Stimulated activated CD8-positive, alpha-beta memory T cell treated with anti-CD3 and anti-CD28 coated beads, Interleukin-2, amount 100 ng/mL, for 1 hour (primary cell): ENCODE results near the gene CORO1C.

Experiments
- DNase-seq, 2 donors: peaks; one replicate each; pipeline ENCODE4 v3.0.0-alpha.2; 2020; ENCODE audit warnings: low read depth in 2 of 2

CORO1C gene

GRCh38 chr12:108696111-108696995 lies 35.0 kb downstream of the CORO1C start:
- no peak for DNase-seq

- DNase-seq: no peak
Measured at GRCh38 chr12:108694812-108695278, 36.5 kb downstream of the CORO1C start.

GRCh38 chr12:108693751-108694150 lies 37.6 kb downstream of the CORO1C start:
- no peak for DNase-seq

- no peak for DNase-seq
Measured at GRCh38 chr12:108693186-108693730, 38.1 kb downstream of the CORO1C start.

- DNase-seq: no peak
Measured at GRCh38 chr12:108691998-108692808, 39.1 kb downstream of the CORO1C start.

GRCh38 chr12:108691175-108691997 lies 39.9 kb downstream of the CORO1C start:
- DNase-seq: peak; percentile 34 to 40

GRCh38 chr12:108690542-108691174 lies 40.7 kb downstream of the CORO1C start:
- no peak for DNase-seq

- DNase-seq: no peak
Measured at GRCh38 chr12:108690191-108690518, 41.2 kb downstream of the CORO1C start.

GRCh38 chr12:108689314-108690190 lies 41.8 kb downstream of the CORO1C start:
- DNase-seq: no peak

- DNase-seq: no peak
Measured at GRCh38 chr12:108686780-108687179, 44.5 kb downstream of the CORO1C start.

GRCh38 chr12:108685469-108686260 lies 45.7 kb downstream of the CORO1C start:
- no peak for DNase-seq

- DNase-seq: no peak
Measured at GRCh38 chr12:108683906-108684556, 47.3 kb downstream of the CORO1C start.

- no peak for DNase-seq
Measured at GRCh38 chr12:108681317-108681716, 50.0 kb downstream of the CORO1C start.

- DNase-seq: no peak
Measured at GRCh38 chr12:108679106-108679681, 52.1 kb downstream of the CORO1C start.

- no peak for DNase-seq
Measured at GRCh38 chr12:108678104-108678730, 53.1 kb downstream of the CORO1C start.

GRCh38 chr12:108677381-108677780 lies 53.9 kb downstream of the CORO1C start:
- DNase-seq: no peak

GRCh38 chr12:108676707-108677106 lies 54.6 kb downstream of the CORO1C start:
- no peak for DNase-seq

- DNase-seq: no peak
Measured at GRCh38 chr12:108675792-108676191, 55.5 kb downstream of the CORO1C start.
